ENCODE data around the gene PALLD. TPM values are rescaled to one million over a fixed set of nuclear protein-coding genes. Genes with fewer than 3 reads are reported as not detected.

PALLD gene
- total and polyA plus RNA-seq, 2 donors (not counting 3 experiments of a cell fraction or from before 2014, with no cell fraction given): 13.4 to 48.2 TPM

DNA sequence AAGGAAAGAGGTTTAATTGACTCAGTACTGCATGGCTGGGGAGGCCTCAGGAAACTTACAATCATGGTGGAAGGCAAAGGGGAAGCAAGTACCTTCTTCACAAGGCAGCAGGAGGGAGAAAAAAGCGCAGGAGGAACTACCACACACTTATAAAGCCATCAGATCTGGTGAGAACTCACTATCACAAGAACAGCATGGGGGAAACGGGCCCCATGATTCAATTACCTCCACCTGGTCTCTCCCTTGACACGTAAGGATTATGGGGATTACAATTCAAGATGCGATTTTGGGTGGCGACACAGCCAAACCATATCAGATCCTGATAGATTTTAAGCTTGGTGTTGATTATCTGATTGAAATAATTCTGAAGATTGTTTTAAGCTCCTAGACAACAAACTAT lies 294.5 kb downstream of the PALLD start:
- FAIRE-seq: no peak
- intact Hi-C loops (cut with micrococcal nuclease): no loop called here

More for the DNA sequence above, 294.5 kb downstream of the PALLD start:
- POLR2A ChIA-PET: interaction anchor here (0.6 kb wide), 1 partner anchor 25 kb away, joined by 3 read pairs; no protein-coding TSS in a partner anchor
- Histone ChIP-seq H3K9me3 (replicated peaks; ENCODE audit: control insufficient read depth, insufficient read depth, low read length) (no peaks in the 10 kb centered on the region), H3K4me3 (replicated peaks in 1 of 3; ENCODE audit: insufficient read depth in 1 of 3, low read depth in 1 of 3, low read length in 3 of 3) (no peak overlapping the region), H3K79me2 (ENCODE audit: control insufficient read depth, insufficient read depth, low read length) (no peaks in the 10 kb centered on the region), H3K9me1 (replicated peaks; ENCODE audit: control insufficient read depth, extremely low read depth, insufficient read depth, low read length) (no peaks in the 10 kb centered on the region), H3K4me1 (ENCODE audit: control insufficient read depth, extremely low read depth, insufficient read depth, low read length) (peaks cover 6% of the 10 kb centered on the region), H3K4me2 (ENCODE audit: insufficient read depth, low read length) (no peak overlapping the region), H2AFZ (ENCODE audit: low read depth, low read length) (no peak overlapping the region), H3K9ac (replicated peaks; ENCODE audit: extremely low read depth, insufficient read depth, low read length) (no peak overlapping the region), H3K27me3 (ENCODE audit: control insufficient read depth in 2 of 2, insufficient read depth in 2 of 2, low read length in 2 of 2) (no peaks in the 10 kb centered on the region), H3K27ac (ENCODE audit: insufficient read depth, low read depth, low read length) (no peak overlapping the region), H3K36me3 (ENCODE audit: control insufficient read depth in 2 of 2, extremely low read depth in 1 of 2, insufficient read depth in 2 of 2, low read length in 2 of 2) (no peaks in the 10 kb centered on the region), H4K20me1 (replicated peaks; ENCODE audit: control insufficient read depth, extremely low read depth, insufficient read depth, low read length) (no peaks in the 10 kb centered on the region)
- no TSS peak for BruUV-seq (replicated peaks)
- no peak for DNase-seq (ENCODE audit: low read depth, low spot score)
- dilution Hi-C loops (cut with MboI; ENCODE audit: extremely low pct_ligation_motif_present, low sequenced_read_pairs): no loop called here
- CTCF ChIA-PET: no interaction called here
- no peak for TF ChIP-seq POLR2AphosphoS5 (IDR thresholded peaks at IDR 0.05; ENCODE audit: insufficient read depth, low read depth, low read length)
- TF ChIP-seq GATA2 (IDR thresholded peaks at IDR 0.05; ENCODE audit: insufficient read depth, insufficient read length, low read depth, low read length): no peak
- TF ChIP-seq MAX (IDR thresholded peaks at IDR 0.05; ENCODE audit: insufficient read depth, insufficient read length): no peak
- TF ChIP-seq POLR2A (IDR thresholded peaks at IDR 0.05; ENCODE audit: low read depth, low read length): no peak
- TF ChIP-seq JUN (IDR thresholded peaks at IDR 0.05; ENCODE audit: borderline replicate concordance, insufficient read depth, insufficient read length, low read depth): no peak
- no peak for TF ChIP-seq FOS (IDR thresholded peaks at IDR 0.05; ENCODE audit: borderline replicate concordance, insufficient read depth, low read length)
- TF ChIP-seq, protein P1, sequence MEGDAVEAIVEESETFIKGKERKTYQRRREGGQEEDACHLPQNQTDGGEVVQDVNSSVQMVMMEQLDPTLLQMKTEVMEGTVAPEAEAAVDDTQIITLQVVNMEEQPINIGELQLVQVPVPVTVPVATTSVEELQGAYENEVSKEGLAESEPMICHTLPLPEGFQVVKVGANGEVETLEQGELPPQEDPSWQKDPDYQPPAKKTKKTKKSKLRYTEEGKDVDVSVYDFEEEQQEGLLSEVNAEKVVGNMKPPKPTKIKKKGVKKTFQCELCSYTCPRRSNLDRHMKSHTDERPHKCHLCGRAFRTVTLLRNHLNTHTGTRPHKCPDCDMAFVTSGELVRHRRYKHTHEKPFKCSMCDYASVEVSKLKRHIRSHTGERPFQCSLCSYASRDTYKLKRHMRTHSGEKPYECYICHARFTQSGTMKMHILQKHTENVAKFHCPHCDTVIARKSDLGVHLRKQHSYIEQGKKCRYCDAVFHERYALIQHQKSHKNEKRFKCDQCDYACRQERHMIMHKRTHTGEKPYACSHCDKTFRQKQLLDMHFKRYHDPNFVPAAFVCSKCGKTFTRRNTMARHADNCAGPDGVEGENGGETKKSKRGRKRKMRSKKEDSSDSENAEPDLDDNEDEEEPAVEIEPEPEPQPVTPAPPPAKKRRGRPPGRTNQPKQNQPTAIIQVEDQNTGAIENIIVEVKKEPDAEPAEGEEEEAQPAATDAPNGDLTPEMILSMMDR (IDR thresholded peaks at IDR 0.05; ENCODE audit: extremely low read depth in 1 of 2, insufficient read depth in 1 of 2, low read depth in 1 of 2, low read length in 2 of 2): no peak
- TF ChIP-seq MYC (IDR thresholded peaks at IDR 0.05; ENCODE audit: low read depth, low read length): no peak
- TF ChIP-seq EZH2 (IDR thresholded peaks at IDR 0.05; ENCODE audit: borderline replicate concordance, low read depth, low read length, severe bottlenecking): no peak

Measured in endothelial cell of umbilical vein (primary cell).